ENCODE measurements around the gene IWS1.

DNA sequence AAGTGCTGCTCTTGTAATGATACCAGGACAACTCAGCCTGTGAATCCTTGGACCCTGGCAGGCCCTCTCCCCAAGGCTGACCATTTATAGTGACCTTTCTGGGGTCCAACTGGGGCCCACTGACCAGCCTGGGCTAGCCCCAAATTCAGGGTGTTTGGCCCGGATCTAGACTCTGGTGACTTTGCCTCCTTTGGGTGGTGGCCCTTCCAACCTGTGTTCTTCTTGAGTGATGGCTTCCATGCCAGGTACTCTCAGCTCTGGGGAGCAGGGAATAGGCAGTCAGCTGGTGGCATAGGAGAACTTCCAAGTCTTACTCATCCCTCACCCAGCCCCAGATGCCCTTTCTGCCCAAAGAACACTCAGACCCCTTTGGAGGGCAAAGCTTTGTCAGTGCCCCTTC lies 19.5 kb upstream of the IWS1 start:
- TF ChIP-seq POLR2A (IDR thresholded peaks at IDR 0.05; ENCODE audit: low read depth, low read length) (no peak), POLR2AphosphoS5 (IDR thresholded peaks at IDR 0.05; ENCODE audit: low read depth, low read length) (no peak), TAF1 (IDR thresholded peaks at IDR 0.05; ENCODE audit: borderline replicate concordance, low read depth, low read length) (no peak)

Measured in GM12892 (cell line).